Activated naive CD8-positive, alpha-beta T cell treated with anti-CD3 and anti-CD28 coated beads, Interleukin-2, amount 50 U/mL, for 24 hours (primary cell): ENCODE measurements around the gene GNAS-AS1.
"Not testable (repeated sequence)": the region's sequence is repeated elsewhere in the genome, so short reads cannot be mapped to it uniquely, and the experiment has no call there.

Experiments
- ATAC-seq: fragments of 150-1000 bp; cut with Tn5 transposase; one replicate; pipeline ENCODE4 v1.10.0; 2021
- DNase-seq: peaks from one replicate; pipeline ENCODE4 v3.0.0; 2021
- H3K27ac Mint-ChIP-seq: one replicate; pipeline ENCODE4 v1.8.0; 2021; ENCODE audit warnings: mild to moderate bottlenecking, mixed read lengths
- H3K27me3 Mint-ChIP-seq: one replicate; pipeline ENCODE4 v1.8.0; 2021; ENCODE audit warnings: mixed read lengths
- H3K36me3 Mint-ChIP-seq: one replicate; pipeline ENCODE4 v1.8.0; 2021; ENCODE audit warnings: low read depth, mixed read lengths
- H3K4me1 Mint-ChIP-seq: one replicate; pipeline ENCODE4 v1.8.0; 2021; ENCODE audit warnings: mixed read lengths
- H3K4me3 Mint-ChIP-seq: one replicate; pipeline ENCODE4 v1.8.0; 2021; ENCODE audit warnings: mild to moderate bottlenecking, moderate library complexity, mixed read lengths
- H3K9me3 Mint-ChIP-seq: one replicate; pipeline ENCODE4 v1.8.0; 2021; ENCODE audit warnings: mixed read lengths

Gene GNAS-AS1

DNA sequence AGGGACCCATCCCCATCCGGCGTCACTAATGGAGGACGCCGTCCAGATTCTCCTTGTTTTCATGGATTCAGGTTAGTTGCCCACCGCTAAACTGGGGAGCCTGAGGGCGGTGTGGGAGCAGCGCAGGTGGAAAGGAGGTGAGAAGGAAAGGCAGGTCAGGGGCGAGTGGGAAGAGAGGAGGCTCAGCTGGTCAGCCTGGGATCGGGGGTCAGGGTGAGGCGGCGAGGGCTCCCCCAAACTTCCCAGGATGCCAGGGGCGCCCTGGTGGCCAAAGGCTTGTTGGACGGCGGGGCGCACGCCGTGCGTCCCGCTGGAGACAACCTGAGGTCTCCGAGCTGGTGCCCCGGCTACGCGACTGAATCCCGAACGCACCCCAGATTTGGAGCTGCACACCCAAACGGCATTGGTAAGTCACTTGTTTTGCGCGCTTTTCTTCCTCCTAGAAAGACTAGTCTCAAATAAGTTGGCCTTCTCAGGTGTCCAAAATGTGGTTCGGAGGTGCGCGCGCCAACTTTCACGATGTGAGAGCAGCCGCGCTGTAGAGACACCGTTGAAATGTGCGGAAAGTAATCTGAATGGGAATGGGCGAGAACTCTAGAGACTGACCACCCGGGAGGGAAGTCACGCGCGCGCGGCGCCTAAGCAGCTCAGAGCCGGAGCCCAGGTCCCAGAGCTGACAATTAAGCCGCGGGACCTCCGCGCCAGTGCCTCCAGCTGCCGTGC, 9.7 kb downstream of the GNAS-AS1 start:
- no peak overlapping the region for H3K4me3 Mint-ChIP-seq
- H3K36me3 Mint-ChIP-seq: peaks cover 6% of the 10 kb centered on the region
- H3K27ac Mint-ChIP-seq: no peak overlapping the region
- H3K27me3 Mint-ChIP-seq: peaks cover 69% of the 10 kb centered on the region
- no peak for ATAC-seq
- DNase-seq: no peak
- H3K4me1 Mint-ChIP-seq: peaks cover 10% of the 10 kb centered on the region
- H3K9me3 Mint-ChIP-seq: no peaks in the 10 kb centered on the region

DNA sequence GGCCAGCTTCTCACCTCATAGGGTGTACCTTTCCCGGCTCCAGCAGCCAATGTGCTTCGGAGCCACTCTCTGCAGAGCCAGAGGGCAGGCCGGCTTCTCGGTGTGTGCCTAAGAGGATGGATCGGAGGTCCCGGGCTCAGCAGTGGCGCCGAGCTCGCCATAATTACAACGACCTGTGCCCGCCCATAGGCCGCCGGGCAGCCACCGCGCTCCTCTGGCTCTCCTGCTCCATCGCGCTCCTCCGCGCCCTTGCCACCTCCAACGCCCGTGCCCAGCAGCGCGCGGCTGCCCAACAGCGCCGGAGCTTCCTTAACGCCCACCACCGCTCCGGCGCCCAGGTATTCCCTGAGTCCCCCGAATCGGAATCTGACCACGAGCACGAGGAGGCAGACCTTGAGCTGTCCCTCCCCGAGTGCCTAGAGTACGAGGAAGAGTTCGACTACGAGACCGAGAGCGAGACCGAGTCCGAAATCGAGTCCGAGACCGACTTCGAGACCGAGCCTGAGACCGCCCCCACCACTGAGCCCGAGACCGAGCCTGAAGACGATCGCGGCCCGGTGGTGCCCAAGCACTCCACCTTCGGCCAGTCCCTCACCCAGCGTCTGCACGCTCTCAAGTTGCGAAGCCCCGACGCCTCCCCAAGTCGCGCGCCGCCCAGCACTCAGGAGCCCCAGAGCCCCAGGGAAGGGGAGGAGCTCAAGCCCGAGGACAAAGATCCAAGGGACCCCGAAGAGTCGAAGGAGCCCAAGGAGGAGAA, 10.5 kb downstream of the GNAS-AS1 start:
- no peaks in the 10 kb centered on the region for H3K9me3 Mint-ChIP-seq
- no peak for ATAC-seq
- no peak for DNase-seq
- H3K27me3 Mint-ChIP-seq: peaks cover 72% of the 10 kb centered on the region
- no peak overlapping the region for H3K27ac Mint-ChIP-seq
- peaks cover 6% of the 10 kb centered on the region for H3K36me3 Mint-ChIP-seq
- H3K4me3 Mint-ChIP-seq: peak overlapping the region; percentile 43
- peaks cover 16% of the 10 kb centered on the region for H3K4me1 Mint-ChIP-seq

DNA sequence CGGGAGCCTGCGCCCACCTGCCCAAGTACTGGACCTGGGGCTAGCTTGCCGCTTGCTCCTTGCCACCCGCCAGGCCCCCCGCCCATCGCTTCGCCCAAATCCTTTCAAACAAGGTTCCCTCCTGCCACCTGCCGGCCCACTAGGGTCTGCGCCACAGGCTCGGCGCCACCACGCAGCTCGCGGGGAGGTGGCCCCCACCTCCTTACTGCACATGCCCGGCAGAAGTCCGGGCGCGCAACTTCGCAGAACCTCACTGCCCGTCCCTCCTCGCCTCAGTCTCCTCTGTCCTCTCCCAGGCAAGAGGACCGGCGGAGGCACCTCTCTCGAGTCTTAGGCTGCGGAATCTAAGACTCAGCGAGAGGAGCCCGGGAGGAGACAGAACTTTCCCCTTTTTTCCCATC, 11.2 kb downstream of the GNAS-AS1 start:
- Mint-ChIP-seq H3K27ac (no peak overlapping the region), H3K27me3 (peaks cover 67% of the 10 kb centered on the region), H3K4me1 (peaks cover 16% of the 10 kb centered on the region), H3K9me3 (no peaks in the 10 kb centered on the region), H3K4me3 (no peak overlapping the region), H3K36me3 (peaks cover 6% of the 10 kb centered on the region)
- ATAC-seq (peak; percentile 42), DNase-seq (peak; percentile 52)

DNA sequence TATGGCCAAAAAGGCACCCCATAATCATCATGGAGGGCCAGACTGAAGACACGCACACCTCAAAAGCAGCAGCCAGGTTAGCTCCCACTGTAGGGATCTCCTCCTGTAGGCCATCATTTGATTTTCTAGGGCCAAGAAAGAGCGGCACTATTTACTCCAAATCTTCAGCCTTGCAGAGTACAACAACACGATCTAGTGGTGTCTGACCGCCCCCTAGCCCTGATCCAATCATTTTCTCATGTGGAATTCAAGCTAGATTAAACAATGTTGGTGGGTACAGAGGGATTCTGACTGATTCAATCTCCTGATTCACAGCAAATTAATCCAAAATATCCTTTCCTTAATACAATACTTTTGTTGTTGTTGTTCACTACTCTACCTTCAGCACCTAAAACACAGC, 12.5 kb downstream of the GNAS-AS1 start:
- DNase-seq (no peak), ATAC-seq (no peak)
- Mint-ChIP-seq H3K9me3 (no peaks in the 10 kb centered on the region), H3K36me3 (peaks cover 8% of the 10 kb centered on the region), H3K27me3 (peaks cover 66% of the 10 kb centered on the region), H3K27ac (no peak overlapping the region), H3K4me3 (no peak overlapping the region), H3K4me1 (peaks cover 16% of the 10 kb centered on the region)

DNA sequence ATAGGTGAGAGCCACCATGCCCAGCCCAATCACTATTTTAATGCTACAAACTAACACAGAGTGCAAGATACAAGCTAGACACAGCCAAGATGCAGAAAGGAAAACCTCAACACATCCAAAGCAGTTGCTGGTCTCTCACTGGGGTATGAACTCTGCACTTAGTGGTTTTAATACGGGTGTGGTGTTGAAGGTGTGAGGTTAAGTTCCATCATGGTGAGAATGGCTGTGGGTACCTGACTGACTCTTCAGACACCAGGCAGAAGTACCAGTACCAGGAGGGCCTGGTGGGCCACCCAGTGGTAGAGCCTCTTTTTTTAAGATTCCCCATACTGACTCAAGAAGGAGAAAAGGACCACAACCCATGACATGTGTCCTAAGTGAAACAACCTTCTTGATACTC, 13.0 kb downstream of the GNAS-AS1 start:
- H3K27me3 Mint-ChIP-seq: peaks cover 66% of the 10 kb centered on the region
- no peak overlapping the region for H3K27ac Mint-ChIP-seq
- no peak for DNase-seq
- H3K4me3 Mint-ChIP-seq: no peak overlapping the region
- peaks cover 8% of the 10 kb centered on the region for H3K36me3 Mint-ChIP-seq
- ATAC-seq: peak; percentile 38
- H3K4me1 Mint-ChIP-seq: peaks cover 16% of the 10 kb centered on the region
- no peaks in the 10 kb centered on the region for H3K9me3 Mint-ChIP-seq

DNA sequence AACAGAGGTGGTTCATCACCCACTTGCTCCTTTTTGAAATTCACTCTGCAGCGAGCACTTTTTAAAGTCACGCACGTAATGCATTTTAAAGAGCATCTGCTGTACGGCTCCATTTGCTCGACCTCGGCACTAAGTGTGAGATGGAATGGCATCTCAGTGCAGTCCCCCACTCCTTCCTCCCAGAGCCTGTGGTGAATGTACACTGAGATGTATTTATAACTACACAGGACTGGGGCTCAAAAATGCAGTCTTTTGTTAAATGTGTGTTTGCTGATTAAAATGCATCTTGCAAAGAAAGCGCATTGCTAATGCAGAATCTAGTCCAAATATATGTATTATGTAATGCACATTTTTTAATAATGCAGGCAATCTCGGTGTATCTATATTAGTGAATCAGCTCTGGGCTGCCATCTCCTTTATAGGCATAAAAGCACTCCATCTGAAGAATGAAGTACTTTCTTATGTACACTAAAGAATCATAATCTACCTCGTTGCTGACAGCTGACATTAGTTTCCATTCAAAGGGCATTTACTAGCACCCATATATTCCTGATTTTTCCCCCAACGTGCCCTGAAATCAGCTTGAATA, 14.0 kb downstream of the GNAS-AS1 start:
- Mint-ChIP-seq H3K4me1 (peaks cover 16% of the 10 kb centered on the region), H3K36me3 (peaks cover 3% of the 10 kb centered on the region), H3K27ac (no peak overlapping the region), H3K4me3 (no peak overlapping the region), H3K27me3 (peaks cover 62% of the 10 kb centered on the region), H3K9me3 (no peaks in the 10 kb centered on the region)
- ATAC-seq (no peak), DNase-seq (no peak)

DNA sequence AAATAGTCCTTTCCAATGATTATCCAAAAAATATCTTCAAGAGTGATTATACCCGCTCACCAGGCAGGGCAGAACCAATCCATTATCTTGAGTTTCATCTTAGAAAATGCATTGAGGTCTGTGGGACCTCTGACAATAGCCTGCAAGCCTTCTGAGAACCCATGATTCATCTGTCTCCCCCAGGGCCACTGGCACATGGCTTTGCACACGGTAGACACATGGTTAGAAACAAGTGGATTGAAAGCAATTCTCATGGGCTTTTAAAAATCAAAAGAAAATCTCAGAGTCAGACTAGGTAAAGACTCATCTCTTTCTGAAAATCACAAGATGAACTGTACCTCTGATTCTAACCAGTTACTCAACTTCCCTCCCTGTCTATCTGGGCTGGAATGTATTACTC, 15.5 kb downstream of the GNAS-AS1 start:
- Mint-ChIP-seq H3K27ac (no peak overlapping the region), H3K9me3 (no peaks in the 10 kb centered on the region), H3K27me3 (peaks cover 54% of the 10 kb centered on the region), H3K36me3 (peaks cover 5% of the 10 kb centered on the region), H3K4me1 (peaks cover 10% of the 10 kb centered on the region), H3K4me3 (no peak overlapping the region)
- ATAC-seq (peak; percentile 33), DNase-seq (no peak)

DNA sequence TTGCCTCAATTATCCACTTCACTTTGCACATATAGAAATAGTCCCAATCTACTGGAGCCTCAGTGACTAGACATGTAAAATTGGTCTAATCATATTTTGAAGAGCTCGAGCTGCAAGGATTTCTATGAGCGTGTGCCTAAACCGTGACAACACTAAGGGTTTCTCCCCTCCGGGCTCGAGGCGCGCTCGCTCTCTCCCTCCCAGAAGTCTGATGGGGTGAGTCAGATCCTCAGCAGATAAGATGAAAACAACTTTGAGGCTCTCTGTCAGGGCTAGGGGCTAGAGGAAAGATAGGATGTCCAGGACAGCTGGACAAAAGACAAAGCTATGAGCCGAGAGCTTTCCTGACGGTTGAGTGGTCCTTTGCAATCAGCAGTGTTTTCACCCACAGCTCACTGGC, 16.8 kb downstream of the GNAS-AS1 start:
- no peak overlapping the region for H3K4me3 Mint-ChIP-seq
- H3K27ac Mint-ChIP-seq: no peak overlapping the region
- ATAC-seq (no peak), DNase-seq (no peak)
- H3K4me1 Mint-ChIP-seq: peaks cover 7% of the 10 kb centered on the region
- peaks cover 6% of the 10 kb centered on the region for H3K9me3 Mint-ChIP-seq
- H3K27me3 Mint-ChIP-seq: peaks cover 49% of the 10 kb centered on the region
- peaks cover 7% of the 10 kb centered on the region for H3K36me3 Mint-ChIP-seq

DNA sequence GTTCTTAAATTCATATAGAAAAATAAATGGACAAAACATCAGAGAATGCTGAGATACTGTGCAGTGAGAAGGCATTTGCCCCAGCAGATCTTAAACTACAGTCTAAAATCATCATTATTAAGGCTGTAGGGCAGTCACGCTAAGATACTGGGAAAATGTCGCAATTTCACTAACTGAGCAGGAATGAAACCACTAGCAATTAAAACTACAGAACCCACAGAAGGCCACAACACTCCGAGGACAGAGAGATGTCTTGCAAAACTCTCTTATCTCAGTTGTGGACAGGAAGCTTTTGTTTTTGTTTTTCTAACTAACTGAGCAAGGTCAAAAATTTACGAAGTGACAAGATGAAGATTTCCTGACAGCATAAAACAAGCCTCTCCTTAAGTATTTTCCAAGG, 18.2 kb downstream of the GNAS-AS1 start:
- Mint-ChIP-seq H3K4me1 (peaks cover 7% of the 10 kb centered on the region), H3K27ac (no peak overlapping the region), H3K36me3 (peaks cover 7% of the 10 kb centered on the region), H3K4me3 (no peak overlapping the region), H3K9me3 (peaks cover 7% of the 10 kb centered on the region), H3K27me3 (peaks cover 41% of the 10 kb centered on the region)
- ATAC-seq (no peak), DNase-seq (no peak)

DNA sequence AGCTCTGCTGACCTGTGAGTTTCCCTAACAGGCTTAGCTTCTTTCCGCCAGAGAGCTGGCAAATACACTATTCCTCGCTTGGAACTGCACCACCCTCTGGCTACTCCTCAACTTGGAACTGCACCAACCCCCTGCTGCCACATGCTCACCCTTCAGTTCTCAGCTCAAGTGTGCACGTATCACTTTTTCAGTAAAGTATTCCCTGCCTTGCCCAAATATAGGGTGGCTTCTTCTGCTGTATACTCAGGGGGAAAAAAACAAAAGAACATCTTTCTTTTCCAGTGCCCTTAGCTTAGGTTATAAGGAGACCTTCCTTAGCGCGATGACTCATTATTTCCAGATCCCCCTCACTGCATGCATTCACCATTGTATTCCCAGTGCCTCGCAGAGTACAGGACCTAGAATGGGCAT, 21.2 kb downstream of the GNAS-AS1 start:
- Mint-ChIP-seq H3K27ac (no peak overlapping the region), H3K4me1 (no peaks in the 10 kb centered on the region), H3K9me3 (peaks cover 7% of the 10 kb centered on the region), H3K4me3 (no peak overlapping the region), H3K27me3 (peaks cover 31% of the 10 kb centered on the region), H3K36me3 (peaks cover 7% of the 10 kb centered on the region)
- ATAC-seq (no peak), DNase-seq (no peak)

DNA sequence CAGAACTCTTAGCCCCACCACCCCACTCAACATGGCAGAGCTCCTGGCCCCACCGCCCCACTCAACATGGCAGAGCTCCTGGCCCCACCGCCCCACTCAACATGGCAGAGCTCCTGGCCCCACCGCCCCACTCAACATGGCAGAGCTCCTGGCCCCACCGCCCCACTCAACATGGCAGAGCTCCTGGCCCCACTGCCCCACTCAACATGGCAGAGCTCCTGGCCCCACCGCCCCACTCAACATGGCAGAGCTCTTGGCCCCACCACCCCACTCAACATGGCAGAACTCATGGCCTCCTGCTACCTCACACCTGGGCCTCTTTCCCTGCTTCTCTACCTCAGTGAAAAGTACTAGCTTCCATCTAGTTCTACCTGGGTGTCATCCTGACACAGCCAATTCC, 21.9 kb downstream of the GNAS-AS1 start:
- not testable (repeated sequence) for H3K9me3 Mint-ChIP-seq, H3K27ac Mint-ChIP-seq, DNase-seq, H3K4me3 Mint-ChIP-seq, ATAC-seq, H3K4me1 Mint-ChIP-seq, H3K36me3 Mint-ChIP-seq
- H3K27me3 Mint-ChIP-seq: peaks cover 26% of the 10 kb centered on the region

DNA sequence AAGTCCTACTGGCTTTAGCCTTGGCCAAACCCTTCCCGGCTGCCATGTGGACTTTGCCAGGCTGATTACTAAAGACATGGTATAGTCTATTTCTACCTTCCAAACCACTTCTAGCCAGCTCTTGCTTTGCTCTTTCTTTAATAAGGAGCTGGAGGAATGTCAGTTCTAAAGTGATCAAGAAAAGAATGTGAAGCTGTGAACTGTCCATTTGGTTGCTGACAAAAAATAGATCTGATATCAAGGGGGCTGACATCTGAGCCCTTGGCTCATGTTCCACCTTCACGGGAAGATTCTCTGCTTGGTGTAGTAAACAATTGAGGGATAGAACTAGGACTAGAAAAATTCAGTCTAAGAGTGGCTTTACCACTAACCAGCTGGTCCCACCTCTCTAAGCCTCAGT, 22.6 kb downstream of the GNAS-AS1 start:
- peaks cover 7% of the 10 kb centered on the region for H3K9me3 Mint-ChIP-seq
- ATAC-seq: no peak
- H3K4me3 Mint-ChIP-seq: no peak overlapping the region

DNA sequence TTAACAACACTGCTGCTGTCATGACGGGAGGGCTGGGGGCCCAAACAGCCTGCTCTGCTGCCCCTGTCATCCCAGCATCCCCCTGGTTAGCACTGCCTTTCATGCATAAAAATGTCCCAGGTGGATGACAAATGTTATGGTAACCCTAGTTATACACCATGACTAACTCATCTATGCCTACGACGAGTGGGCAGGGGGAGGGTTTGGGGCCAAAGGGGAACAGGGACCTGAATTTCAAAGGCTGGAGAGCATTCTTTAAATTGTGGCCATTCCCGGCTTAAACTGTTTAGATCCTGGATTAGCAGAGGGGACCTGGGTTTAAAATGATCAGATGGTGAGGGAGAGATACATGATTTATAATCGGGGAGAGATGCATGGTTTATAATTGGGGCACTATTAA, 24.4 kb downstream of the GNAS-AS1 start:
- no peak for ATAC-seq

More for the DNA sequence above, 22.6 kb downstream of the GNAS-AS1 start:
- H3K36me3 Mint-ChIP-seq: peaks cover 5% of the 10 kb centered on the region
- H3K27ac Mint-ChIP-seq: no peak overlapping the region
- peaks cover 20% of the 10 kb centered on the region for H3K27me3 Mint-ChIP-seq
- H3K4me1 Mint-ChIP-seq: no peaks in the 10 kb centered on the region
- DNase-seq: no peak

DNA sequence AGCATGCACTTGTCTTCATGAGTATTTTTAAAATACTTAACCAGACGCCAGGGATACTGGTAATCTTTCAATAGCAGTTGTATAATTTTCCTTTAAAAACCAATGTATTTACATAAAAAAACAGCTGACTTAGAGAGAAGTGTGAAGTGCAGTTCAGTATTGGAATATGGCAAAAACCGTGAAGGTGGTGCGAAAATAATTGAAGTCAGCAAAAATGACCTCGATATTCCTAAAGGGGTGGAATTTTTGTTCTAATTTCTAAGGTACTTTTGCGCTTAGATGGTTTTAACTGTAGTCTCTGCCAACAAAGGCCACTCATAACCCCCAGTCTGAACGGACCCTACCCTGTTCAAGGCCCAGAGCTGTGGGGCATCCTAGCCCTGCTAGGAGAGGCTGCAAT, 25.3 kb downstream of the GNAS-AS1 start:
- no peak overlapping the region for H3K4me3 Mint-ChIP-seq

More for the DNA sequence above, 24.4 kb downstream of the GNAS-AS1 start:
- peaks cover 6% of the 10 kb centered on the region for H3K27me3 Mint-ChIP-seq
- DNase-seq: no peak
- H3K4me3 Mint-ChIP-seq: no peak overlapping the region
- H3K27ac Mint-ChIP-seq: no peak overlapping the region
- H3K9me3 Mint-ChIP-seq: peaks cover 7% of the 10 kb centered on the region
- H3K36me3 Mint-ChIP-seq: peaks cover 8% of the 10 kb centered on the region
- no peaks in the 10 kb centered on the region for H3K4me1 Mint-ChIP-seq

DNA sequence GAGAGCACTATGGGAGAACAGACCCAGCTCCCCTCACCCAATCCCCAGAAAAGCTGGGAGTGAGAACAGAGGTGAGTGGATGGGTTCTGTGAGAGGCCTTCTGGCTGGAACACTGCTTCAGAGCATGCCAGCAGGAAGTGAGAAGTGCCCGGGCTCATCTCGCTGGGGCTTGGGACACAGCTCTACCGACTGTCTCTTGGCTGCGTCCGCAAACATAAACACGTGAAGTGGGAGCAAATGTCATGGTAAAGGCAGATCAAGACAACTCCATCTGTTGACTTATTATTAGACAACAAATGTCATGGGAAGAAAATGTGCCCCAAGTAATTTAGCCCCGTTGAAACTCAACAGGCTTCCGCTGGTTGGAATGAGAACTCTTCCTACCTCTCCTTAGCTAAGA, 25.9 kb downstream of the GNAS-AS1 start:
- ATAC-seq (no peak), DNase-seq (no peak)
- Mint-ChIP-seq H3K9me3 (peaks cover 12% of the 10 kb centered on the region), H3K27me3 (peaks cover 12% of the 10 kb centered on the region), H3K4me3 (no peak overlapping the region), H3K27ac (no peak overlapping the region), H3K4me1 (no peaks in the 10 kb centered on the region), H3K36me3 (peaks cover 15% of the 10 kb centered on the region)

More for the DNA sequence above, 25.3 kb downstream of the GNAS-AS1 start:
- Mint-ChIP-seq H3K4me1 (no peaks in the 10 kb centered on the region), H3K27me3 (peaks cover 11% of the 10 kb centered on the region), H3K36me3 (peaks cover 13% of the 10 kb centered on the region), H3K9me3 (peaks cover 11% of the 10 kb centered on the region), H3K27ac (no peak overlapping the region)
- DNase-seq: no peak
- no peak for ATAC-seq
